ENCODE measurements around the gene ANKRD40.
"Not testable (repeated sequence)": the region's sequence is repeated elsewhere in the genome, so short reads cannot be mapped to it uniquely, and the experiment has no call there.

The ANKRD40 gene, protein sequence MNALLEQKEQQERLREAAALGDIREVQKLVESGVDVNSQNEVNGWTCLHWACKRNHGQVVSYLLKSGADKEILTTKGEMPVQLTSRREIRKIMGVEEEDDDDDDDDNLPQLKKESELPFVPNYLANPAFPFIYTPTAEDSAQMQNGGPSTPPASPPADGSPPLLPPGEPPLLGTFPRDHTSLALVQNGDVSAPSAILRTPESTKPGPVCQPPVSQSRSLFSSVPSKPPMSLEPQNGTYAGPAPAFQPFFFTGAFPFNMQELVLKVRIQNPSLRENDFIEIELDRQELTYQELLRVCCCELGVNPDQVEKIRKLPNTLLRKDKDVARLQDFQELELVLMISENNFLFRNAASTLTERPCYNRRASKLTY

DNA sequence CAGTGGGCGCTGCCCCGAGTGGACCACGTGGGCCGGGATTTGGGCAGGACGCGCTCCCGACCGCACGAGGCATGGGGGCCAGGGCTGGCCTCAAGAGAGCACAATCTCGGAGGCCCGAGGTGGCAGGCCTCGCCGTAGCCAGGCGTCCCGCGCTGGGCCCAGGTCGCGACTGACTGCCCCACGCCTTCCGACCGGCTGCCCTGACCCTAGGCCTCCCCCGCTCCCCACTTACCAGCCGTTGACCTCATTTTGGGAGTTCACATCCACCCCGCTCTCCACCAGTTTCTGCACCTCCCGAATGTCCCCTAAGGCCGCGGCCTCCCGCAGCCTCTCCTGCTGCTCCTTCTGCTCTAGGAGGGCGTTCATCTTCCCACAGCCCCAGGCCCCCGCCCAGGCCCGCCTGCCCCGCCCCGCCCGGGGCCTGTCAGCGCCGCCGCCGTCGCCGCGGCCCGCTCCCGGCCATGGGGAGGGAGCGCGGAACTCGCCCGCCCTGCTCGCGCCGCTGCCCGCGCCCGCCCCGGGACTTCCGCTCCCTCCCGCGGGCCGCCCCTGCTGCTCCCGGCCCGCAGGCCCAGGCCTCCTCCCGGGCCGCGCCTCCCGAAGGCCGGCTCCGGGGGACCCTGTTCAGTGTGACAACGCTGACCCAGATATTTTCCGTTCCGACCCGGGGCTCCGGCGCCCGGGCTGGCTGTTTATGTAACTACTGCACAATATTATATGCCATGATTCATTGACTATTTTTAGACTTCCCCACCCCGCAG is at the start of gene ANKRD40:
Gene ANKRD40 (minus strand): TSS at position 626 of the 761 bp plus-strand sequence. CDS start 260 bp downstream, at position 366.
- peak; percentile 81 for DNase-seq (ENCODE audit: low read depth)

DNA sequence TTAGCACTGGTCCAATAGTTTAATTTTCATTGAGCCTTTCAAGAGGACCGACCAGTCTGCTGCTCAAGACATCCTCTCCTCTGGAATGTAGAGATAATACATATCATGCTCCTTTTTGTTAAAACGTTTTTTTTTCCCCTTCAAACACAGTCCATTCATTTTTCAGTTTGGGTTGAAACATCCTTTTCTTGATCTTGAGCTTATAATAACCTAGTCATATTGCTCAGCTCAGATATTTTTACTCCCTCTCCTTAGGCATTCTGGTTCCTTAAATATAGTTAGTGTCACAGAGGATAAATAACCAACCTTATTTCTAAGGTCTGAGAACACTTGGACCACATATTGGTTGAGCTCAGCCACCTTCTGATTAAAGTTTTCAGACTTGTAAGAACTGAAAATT is 46.8 kb upstream of the ANKRD40 start:
- DNase-seq (ENCODE audit: low read depth) = no peak

DNA sequence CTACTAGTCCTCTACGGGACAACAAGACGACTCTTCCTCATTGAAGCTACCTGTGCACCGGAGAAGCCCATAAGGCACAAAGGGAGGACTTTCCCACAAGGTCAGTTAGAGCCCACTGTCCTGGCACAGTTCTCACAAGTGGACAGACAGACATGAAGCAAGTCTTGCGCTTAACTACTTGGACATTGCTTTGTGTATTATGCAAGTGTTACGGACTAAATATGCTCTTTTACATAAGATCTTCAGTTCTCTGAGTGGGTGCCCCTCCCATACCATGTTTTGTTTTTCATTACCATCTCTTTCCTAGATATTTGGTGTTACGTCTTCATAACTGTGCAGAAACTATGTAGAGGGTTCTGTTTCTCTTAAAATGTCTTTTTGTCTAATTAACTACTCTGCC is 41.5 kb upstream of the ANKRD40 start:
- no peak for DNase-seq (ENCODE audit: low read depth)

DNA sequence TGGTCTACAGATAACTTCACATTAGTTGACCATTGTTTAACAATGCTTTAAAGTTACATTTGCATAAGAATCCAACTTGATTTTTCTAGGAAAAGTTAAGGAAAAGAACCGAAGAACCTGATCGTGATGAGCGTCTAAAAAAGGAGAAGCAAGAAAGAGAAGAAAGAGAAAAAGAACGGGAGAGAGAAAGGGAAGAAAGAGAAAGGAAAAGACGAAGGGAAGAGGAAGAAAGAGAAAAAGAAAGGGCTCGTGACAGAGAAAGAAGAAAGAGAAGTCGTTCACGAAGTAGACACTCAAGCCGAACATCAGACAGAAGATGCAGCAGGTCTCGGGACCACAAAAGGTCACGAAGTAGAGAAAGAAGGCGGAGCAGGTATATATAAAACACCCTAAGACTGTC is 37.9 kb upstream of the ANKRD40 start:
- no peak for DNase-seq (ENCODE audit: low read depth)

DNA sequence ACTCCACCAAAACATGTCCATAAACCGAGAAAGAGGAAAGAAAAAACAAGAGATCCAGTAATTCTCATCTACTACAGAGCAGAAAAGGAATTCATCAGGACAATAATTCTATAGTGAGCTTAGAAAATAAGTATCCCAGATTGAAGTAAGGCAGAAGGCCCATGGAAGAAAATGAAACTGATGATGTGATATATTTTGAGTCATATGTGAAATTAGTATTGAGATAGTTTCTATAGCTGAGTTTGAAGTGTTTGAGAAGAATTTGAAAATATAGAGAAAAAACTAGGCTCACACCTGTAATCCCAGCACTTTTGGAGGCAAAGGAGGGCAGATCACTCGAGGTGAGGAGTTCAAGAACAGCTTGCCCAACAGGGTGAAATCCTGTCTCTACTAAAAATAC is 31.4 kb upstream of the ANKRD40 start:
- no peak for DNase-seq (ENCODE audit: low read depth)

DNA sequence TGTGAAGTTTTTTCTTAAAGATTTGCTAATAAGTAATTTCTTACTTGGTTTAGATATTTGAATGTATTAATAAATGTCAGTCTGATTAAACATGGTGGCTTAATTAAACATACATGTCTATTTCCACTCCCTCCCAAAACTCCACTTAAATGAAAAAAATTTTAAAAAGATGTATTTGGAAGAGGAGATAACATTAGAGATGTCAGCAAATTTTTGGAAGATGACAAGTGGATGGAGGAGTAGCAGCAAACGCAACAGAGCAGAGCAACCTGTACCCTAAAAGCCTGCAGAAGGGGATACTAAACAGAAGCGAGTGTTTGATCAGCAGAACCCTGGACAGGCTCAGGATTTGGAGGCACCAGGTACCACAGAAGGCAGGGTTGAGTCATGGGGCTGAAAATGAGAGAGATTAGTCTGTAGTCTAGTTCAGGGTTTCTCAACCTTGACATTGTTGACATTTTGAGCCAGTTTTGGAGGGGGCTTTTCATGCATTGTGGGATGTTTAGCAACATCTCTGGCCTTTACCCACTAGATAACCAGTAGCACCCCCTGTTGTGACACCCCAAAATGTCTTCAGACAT is 29.5 kb upstream of the ANKRD40 start:
- DNase-seq (ENCODE audit: low read depth) = no peak

DNA sequence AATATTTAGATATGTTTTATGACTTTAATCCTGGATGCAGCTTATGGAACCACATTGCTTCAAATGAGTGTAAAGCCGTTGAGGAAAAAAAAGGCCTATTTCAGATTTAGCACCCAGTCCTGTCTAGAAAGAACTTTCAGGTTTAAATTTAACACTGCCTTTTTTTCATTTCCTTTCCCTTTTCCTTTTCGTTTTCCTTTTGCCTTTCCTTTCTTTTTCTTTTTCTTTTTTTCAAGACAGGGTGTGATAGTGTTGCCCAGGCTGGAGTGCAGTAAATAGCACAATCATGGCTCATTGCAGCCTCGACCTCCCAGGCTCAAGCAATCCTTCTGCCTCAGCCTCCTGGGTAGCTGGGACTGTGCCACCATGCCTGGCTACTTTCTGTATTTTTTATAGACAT is 27.6 kb upstream of the ANKRD40 start:
- DNase-seq (ENCODE audit: low read depth) = no peak

DNA sequence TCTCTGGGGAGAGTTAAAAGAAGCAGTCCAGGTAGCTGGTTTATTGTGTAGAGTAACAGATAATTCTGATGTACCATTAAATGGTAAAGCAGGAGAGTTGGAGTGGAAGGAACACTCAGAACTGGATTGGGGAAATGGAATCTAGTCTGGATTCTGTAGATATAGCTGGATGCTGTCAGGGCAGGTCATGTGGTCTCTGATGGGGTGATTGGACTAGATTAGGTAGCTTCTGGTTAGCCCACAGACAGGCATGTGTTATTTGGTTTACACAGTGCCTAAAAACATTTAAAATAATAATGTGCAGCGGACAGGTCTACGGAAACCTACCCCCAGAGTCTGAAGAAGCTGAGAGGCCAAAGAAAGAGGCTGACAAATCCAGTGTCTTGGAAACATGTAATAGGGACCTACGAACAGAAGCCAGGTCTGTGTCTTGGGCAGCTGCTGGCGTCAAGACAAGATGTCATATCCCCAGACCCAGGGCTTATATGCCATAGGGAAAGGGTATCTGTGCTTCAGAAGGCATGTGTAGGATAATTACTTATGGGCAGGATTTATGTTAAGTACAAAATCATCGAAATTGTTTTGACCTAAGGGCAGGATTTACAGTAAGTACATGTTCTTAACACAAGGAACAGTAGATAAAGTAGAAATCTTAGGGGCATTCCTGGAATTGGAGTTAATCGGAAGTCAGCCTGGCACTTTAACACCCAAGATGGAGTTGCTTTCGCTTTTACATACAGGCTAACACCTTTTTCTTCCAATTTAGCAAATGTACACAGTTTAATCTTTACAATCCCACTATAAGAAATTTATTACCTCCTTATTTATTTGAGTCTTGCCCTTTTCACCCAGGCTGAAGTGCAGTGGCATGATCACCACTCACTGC is 24.1 kb upstream of the ANKRD40 start:
- no peak for DNase-seq (ENCODE audit: low read depth)

DNA sequence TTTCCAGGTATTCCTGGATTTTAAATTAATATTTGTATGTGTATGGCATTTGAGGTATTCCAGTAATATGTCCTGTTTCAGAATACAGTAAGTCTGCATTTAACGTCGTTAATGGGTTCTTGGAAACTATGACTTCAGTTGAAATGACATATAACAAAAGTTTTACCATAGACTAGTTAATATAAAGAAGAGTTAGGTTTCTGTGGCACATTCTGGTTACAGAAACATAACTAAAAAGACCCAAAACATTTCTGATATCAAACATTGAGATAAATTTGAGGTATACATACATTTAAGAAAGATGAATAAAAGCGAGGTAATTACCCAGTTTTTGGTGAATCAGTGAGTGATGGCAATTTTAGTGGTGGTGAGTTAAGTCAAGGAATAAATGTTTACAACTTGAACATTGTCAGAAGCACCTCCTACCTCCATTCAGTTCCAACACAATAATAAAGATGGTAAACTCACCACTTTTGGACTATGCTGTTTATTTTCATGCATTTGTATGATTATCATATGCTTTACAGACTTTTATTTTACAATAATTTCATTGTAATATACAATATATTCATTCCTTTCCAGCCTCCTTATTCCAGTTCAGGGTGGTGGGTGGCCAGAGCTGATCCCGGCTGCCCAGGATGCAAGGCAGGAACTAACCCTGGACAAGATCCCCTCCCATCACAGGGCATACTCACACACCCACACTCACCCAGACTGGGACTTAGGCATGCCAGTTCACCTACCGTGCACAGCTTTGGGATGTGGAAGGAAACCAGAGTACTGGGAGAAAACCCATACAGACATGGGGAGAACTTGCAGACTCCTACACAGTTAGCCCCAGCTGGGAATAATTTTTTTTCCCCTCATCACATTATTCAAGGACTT is 21.4 kb upstream of the ANKRD40 start:
- no peak for DNase-seq (ENCODE audit: low read depth)

DNA sequence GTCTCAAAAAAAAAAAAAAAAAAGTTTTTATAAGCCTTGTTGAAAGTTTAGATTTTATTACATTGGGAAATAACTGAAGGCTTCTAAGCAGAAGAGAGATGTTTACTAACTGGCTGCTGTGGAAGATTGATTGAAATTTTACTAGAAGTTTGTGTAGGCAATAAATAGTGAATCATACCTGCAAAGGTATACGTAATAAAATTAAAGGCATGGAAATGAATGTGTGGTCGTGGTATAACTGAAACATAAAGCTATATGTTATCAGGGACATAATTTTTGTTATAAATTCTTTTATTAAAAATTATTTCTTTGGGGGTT is 20.4 kb upstream of the ANKRD40 start:
- no peak for DNase-seq (ENCODE audit: low read depth)

DNA sequence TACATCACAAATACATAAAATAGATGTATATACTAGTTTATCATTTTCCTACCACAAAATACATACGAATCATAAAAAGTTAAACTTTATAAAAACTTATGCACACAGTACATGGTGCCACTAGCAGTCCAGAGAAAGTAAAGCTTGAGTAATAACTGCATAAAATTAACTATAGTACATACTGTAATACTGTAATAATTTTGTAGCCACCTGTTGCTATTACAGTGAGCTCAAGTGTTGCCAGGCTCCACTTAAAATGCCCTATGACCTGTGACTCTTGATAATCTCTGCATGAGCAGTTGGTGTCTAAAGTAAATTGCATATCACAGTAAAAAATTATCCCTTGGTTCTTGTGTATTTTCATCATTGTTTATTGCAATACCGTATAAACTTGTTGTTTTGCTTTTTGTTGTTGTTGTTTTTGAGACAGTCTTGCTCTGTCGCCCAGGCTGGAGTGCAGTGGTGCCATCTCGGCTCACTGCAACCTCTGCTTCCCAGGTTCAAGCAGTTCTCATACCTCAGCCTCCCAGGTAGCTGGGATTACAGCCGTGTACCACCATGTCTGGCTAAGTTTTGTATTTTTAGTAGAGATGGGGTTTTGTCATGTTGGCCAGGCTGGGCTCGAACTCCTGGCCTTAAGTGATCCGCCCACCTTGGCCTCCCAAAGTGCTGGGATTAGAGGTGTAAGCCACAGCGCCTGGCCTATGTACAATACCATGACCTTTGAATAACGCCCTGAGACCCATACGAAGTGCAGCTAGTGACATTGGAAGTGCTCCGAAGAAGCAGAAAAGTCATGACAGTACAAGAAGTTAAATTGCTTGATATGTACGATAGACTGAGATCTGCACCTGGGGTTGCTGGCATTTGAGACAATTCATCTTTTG is 18.3 kb upstream of the ANKRD40 start:
- DNase-seq (ENCODE audit: low read depth) = no peak

DNA sequence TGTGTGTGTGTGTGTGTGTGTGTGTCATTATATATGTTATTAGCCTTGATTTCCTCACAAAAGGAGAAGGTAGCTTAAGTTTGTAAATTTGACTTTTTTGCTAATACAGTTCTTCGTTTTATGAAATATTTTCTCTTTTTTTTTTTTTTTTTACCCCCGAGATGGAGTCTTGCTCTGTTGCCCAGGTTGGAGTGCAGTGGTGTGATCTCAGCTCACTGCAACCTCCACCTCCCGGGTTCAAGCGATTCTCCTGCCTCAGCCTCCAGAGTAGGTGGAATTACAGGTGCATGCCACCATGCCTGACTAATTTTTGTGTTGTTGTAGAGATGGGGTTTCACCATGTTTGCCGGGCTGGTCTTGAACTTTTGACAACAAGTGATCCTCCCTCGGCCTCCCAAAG is 16.9 kb upstream of the ANKRD40 start:
- DNase-seq (ENCODE audit: low read depth) = not testable (repeated sequence)

DNA sequence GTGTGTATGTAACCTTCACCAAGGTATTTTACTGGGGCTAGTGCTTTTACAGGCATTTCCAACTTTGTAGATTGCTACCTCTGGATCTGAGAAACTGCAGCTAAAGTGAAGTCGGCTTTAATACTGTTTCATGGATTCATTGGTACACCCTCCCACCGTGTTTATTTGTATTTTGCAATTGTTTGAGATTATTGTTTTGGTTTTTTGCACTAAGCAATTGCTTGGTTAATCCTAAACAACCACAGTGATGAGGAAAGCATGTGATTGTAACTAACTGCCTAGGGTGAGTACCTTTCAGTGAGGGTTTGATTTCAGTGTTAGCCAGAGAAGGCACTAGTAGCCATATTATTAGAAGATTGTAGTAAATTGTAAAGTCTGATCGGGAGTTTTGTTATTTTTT is 15.0 kb upstream of the ANKRD40 start:
- no peak for DNase-seq (ENCODE audit: low read depth)

DNA sequence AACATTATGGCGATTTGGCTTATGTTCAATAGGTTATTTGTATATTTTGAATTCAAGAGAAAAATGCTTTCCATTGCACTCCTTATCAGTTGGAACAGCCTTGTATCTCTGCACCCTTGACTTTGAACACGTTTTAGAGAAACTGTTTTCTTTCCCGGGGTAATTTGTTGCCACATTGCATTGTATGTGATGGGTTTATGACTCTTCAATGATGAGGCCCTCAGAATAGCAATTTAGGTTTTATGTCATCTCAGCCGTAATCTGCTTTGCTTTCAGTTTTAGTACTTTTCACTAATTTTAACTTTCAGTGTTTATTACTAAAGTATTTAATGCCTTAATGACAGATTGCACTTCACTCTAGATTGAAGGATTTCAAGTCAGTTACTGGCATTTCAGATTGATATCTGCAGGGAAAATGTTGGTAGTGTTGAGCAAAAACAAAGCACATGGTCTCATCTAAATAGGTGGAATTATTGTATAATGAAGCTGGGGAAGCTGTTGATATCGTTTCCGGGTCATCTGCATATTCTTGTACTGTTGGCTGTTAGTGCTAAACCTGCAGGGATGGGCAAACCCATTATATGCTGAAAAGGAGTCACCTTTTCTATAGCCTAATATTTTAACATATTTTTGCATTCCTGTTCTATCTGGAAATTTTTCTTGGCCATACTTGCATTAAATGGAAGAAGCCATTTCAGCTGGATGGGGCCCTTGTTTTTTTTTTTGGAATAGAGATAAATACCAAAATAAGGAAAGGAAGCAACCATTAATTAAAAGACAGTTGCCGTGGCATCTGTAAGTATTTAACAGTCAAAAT is 13.7 kb upstream of the ANKRD40 start:
- no peak for DNase-seq (ENCODE audit: low read depth)

DNA sequence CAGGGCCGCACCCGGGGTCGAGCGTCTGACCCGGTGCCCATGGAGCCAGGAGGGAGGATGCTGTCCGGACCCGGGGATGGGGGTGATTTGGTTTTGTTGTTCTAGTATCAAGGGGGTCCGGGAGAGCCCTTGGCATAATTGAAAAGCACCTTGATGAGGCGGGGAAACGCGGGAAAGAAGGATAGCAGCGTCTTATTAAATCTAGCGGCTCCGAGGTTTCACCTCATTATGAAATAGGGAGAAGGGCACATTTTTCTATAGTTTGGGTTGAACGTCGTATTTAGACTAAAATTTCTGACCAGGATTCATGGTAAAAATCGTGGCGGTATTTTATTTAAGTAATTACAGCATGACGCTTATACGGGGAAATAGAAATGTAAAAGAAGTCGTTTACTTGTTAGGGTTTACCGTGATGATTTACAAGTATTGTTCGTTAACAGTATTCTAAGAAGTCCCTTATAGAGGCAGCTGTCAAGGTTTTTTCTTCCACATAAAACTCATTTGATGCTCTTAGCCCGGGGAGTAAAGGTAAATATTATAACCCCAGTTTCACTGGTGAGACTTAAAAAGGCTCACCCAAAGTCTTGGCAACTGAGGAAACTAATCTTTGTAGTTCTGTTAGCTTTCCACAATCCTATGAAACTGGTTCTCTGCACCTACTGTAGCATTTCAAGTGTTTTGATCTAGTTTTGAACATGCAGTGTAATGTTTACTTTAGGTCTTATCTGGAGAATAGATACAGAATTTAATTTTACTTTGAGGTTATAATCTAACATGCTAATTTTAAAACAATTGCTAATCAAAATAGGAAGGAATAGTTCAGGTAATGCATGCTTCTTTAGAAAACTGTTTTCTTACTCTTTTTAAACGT is 12.4 kb upstream of the ANKRD40 start:
- no peak for DNase-seq (ENCODE audit: low read depth)

DNA sequence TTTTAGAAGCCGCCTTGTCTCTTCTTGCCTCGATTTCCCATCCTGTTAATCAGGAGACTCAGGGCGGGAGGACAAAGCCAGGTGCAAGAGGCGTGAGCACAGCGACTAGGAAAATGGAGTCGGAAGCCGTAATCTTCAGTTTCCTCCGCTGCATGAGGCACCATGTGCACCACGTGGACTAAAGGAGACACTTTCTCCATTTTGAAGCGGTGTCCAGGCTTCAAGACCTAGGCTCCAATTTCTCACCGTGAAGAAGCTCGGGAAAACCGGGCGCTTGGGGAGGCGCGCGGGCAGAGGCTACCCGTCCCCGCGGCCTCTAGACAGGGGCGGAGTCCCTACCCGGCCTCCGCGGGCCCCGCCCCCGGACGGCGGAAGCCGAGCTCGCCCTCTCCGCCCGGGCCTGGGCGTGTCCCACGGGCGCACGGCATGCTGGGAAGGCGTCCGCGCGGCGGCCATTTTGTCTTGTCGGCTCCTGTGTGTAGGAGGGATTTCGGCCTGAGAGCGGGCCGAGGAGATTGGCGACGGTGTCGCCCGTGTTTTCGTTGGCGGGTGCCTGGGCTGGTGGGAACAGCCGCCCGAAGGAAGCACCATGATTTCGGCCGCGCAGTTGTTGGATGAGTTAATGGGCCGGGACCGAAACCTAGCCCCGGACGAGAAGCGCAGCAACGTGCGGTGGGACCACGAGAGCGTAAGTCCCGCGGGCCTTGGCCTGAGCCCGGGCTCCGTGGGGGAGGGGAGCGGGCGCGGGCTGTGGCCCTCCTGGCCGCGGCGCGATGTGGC is 11.6 kb upstream of the ANKRD40 start, which contains the start of gene LUC7L3:
Gene LUC7L3 (plus strand): TSS at position 460 of the 780 bp plus-strand sequence. CDS start 130 bp downstream, at position 590.
- peak; percentile 79 for DNase-seq (ENCODE audit: low read depth)

DNA sequence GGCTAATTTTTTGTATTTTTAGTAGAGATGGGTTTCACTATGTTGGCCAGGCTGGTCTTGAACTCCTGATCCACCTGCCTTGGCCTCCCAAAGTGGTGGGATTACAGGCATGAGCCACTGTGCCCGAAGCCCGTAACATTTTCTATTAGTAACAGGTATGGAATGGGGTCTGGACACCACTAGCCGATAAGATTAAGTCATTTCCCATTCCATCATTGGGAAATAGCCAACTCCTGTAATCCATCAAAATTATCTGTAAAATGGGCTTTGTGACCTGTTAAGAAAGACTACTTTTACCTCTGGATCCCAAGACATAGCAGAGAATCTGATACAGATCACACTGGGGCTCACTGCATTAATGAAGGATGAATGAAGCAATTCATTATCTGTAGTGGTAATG is 7.8 kb upstream of the ANKRD40 start:
- DNase-seq (ENCODE audit: low read depth) = no peak
